B cell (primary cell): ENCODE measurements around the gene OSBP2. TPM values are rescaled to one million over a fixed set of nuclear protein-coding genes. Genes with fewer than 3 reads are reported as not detected.
"Not testable (repeated sequence)": the region's sequence is repeated elsewhere in the genome, so short reads cannot be mapped to it uniquely, and the experiment has no call there.

Experiments used
- ATAC-seq: fragments of 200-7000 bp; cut with Tn5 transposase; one replicate; pipeline ENCODE4 v1.10.0; 2021; ENCODE audit warnings: low read depth, mild to moderate bottlenecking, moderate number of reproducible peaks, moderate library complexity
- CTCF ChIA-PET: fragments of 350-600 bp; sonication (Branson Sonifier 250); formaldehyde crosslinking; loops from one replicate; lab custom pipeline; 2021; ENCODE audit warnings: antibody characterized with exemption, inconsistent platforms; lab: Charles Lee
- POLR2A ChIA-PET: fragments of 350-600 bp; sonication (Branson Sonifier 250); formaldehyde crosslinking; loops from one replicate; lab custom pipeline; 2021; ENCODE audit warnings: antibody characterized with exemption; lab: Charles Lee
- DNase-seq: peaks from one replicate; pipeline ENCODE4 v3.0.0; 2013
- H2AFZ ChIP-seq: 2 replicates; pipeline ENCODE4 v1.6.1; 2012; ENCODE audit warnings: mild to moderate bottlenecking, low read depth, low read length; ENCODE audit not compliant: insufficient read depth, poor library complexity, severe bottlenecking
- H3K27ac ChIP-seq, 2 donors: 1 replicate in 1 of 2; 2 replicates in 1 of 2; pipeline ENCODE4 v1.5.1; 2012 to 2013; ENCODE audit warnings: low read length in 2 of 2, mild to moderate bottlenecking in 2 of 2, moderate library complexity in 1 of 2
- H3K27me3 ChIP-seq, 4 experiments: fragments of 200-600 bp in 1 of 4; sonication (generic) in 1 of 4; replicated peaks in 1 of 4; 1 replicate in 2 of 4; 2 replicates in 2 of 4; pipeline versions ENCODE4 v1.6.1 to v1.7.0; 2013 to 2016; ENCODE audit warnings: low read length in 3 of 4, mild to moderate bottlenecking in 2 of 4, mixed read lengths in 1 of 4, moderate library complexity in 1 of 4; ENCODE audit not compliant: insufficient read depth in 4 of 4, control insufficient read depth in 3 of 4; ENCODE audit errors: control extremely low read depth in 1 of 4
- H3K36me3 ChIP-seq, 2 experiments: replicated peaks in 1 of 2; 1 replicate in 1 of 2; 2 replicates in 1 of 2; pipeline versions ENCODE4 v1.6.1 to v1.7.1; 2013; ENCODE audit warnings: low read length in 1 of 2; ENCODE audit not compliant: insufficient read depth in 2 of 2, control insufficient read depth in 1 of 2; ENCODE audit errors: control extremely low read depth in 1 of 2, extremely low read depth in 1 of 2
- H3K4me1 ChIP-seq, 2 donors: fragments of 200-600 bp in 1 of 2; sonication (generic) in 1 of 2; 1 replicate in 1 of 2; 2 replicates in 1 of 2; pipeline versions ENCODE4 v1.5.1 to v1.6.1; 2013 to 2017; ENCODE audit warnings: low read length in 2 of 2; ENCODE audit not compliant: control insufficient read depth in 2 of 2, insufficient read depth in 2 of 2
- H3K4me2 ChIP-seq: replicated peaks from 2 replicates; pipeline ENCODE3; 2012; ENCODE audit warnings: mild to moderate bottlenecking, low read depth, low read length; ENCODE audit not compliant: poor library complexity, severe bottlenecking
- H3K4me3 ChIP-seq, 5 experiments: fragments of 200-600 bp in 1 of 5; sonication (generic) in 1 of 5; 1 replicate in 3 of 5; 2 replicates in 2 of 5; pipeline versions ENCODE4 v1.5.1 to v1.7.0; 2011 to 2016; ENCODE audit warnings: low read length in 4 of 5, mild to moderate bottlenecking in 4 of 5, low read depth in 2 of 5, control low read depth in 1 of 5, moderate library complexity in 1 of 5; ENCODE audit not compliant: insufficient read depth in 1 of 5; ENCODE audit errors: control extremely low read depth in 1 of 5, extremely low read depth in 1 of 5
- H3K79me2 ChIP-seq: fragments of 200-600 bp; sonication (generic); one replicate; pipeline ENCODE4 v1.6.0; 2016; ENCODE audit warnings: low read length; ENCODE audit not compliant: control insufficient read depth, insufficient read depth
- H3K9ac ChIP-seq: fragments of 200-600 bp; sonication (generic); 2 replicates; pipeline ENCODE4 v1.6.1; 2017; ENCODE audit warnings: mild to moderate bottlenecking, low read length, moderate library complexity
- H3K9me3 ChIP-seq, 3 donors: one replicate each; pipeline versions ENCODE4 v1.6.1 to v1.7.1; 2013; ENCODE audit warnings: low read length in 2 of 3; ENCODE audit not compliant: control insufficient read depth in 2 of 3, insufficient read depth in 1 of 3; ENCODE audit errors: control extremely low read depth in 1 of 3
- H4K20me1 ChIP-seq: 2 replicates; pipeline ENCODE4 v1.6.0; 2012; ENCODE audit warnings: mild to moderate bottlenecking, low read length; ENCODE audit not compliant: insufficient read depth, control insufficient read depth, poor library complexity, severe bottlenecking
- H3K27ac Mint-ChIP-seq: one replicate; pipeline ENCODE4 v1.8.0; 2021; ENCODE audit warnings: mixed read lengths
- H3K27me3 Mint-ChIP-seq: one replicate; pipeline ENCODE4 v1.8.0; 2021; ENCODE audit warnings: mixed read lengths
- H3K4me1 Mint-ChIP-seq: one replicate; pipeline ENCODE4 v1.8.0; 2021; ENCODE audit warnings: mixed read lengths
- H3K4me3 Mint-ChIP-seq: one replicate; pipeline ENCODE4 v1.8.0; 2021; ENCODE audit warnings: mixed read lengths
- H3K9me3 Mint-ChIP-seq: one replicate; pipeline ENCODE4 v1.8.0; 2022; ENCODE audit warnings: mixed read lengths; ENCODE audit not compliant: insufficient read depth
- EZH2 ChIP-seq: IDR thresholded peaks from 2 replicates; pipeline ENCODE4 v1.6.1; 2012; ENCODE audit warnings: borderline replicate concordance, low read depth, mild to moderate bottlenecking, moderate library complexity, low read length; ENCODE audit not compliant: insufficient read depth, poor library complexity, severe bottlenecking
- WGBS: methylation state at CpG from one replicate; pipeline ENCODE4 v1.1.5; 2013; ENCODE audit warnings: missing lambda C conversion rate; ENCODE audit not compliant: insufficient coverage; 5-methylcytosine and 5-hydroxymethylcytosine counted together
- intact Hi-C: fragments of 100-400 bp; cut with micrococcal nuclease; formaldehyde crosslinking; loops from one replicate; pipeline ENCODE4 v1.10.0; 2022
- polyA plus RNA-seq: library from polyadenylated mRNA; depleted of rRNA; stranded (reverse); fragments of >200 nt; gene quantifications from 2 replicates; pipeline ENCODE4 v1.2.3, GENCODE V29; 2012
- total RNA-seq, 2 donors: library from RNA; stranded (reverse); fragments of 120-200 nt in 1 of 2; gene quantifications; 1 replicate in 1 of 2; 2 replicates in 1 of 2; pipeline versions ENCODE4 v1.2.3 to v1.2.4, GENCODE V29; 2013 to 2022
- TF ChIP-seq, protein P1 (sequence below): fragments of 200-600 bp; IDR thresholded peaks from one replicate; pipeline ENCODE4 v1.8.0; 2022; ENCODE audit warnings: antibody characterized with exemption, mild to moderate bottlenecking

The OSBP2 gene
- total and polyA plus RNA-seq, 2 donors (not counting 1 experiment from before 2014, with no cell fraction given) = 0.10 to 1.0 TPM

- H3K4me3 ChIP-seq, H3K27ac ChIP-seq, H3K4me2 ChIP-seq, DNase-seq, H3K27me3 ChIP-seq, H3K4me1 ChIP-seq, H3K27ac Mint-ChIP-seq, H3K79me2 ChIP-seq, POLR2A ChIA-PET, CTCF ChIA-PET, H3K9me3 Mint-ChIP-seq, H3K4me3 Mint-ChIP-seq, H4K20me1 ChIP-seq, H3K9me3 ChIP-seq, H3K9ac ChIP-seq, H3K36me3 ChIP-seq, H2AFZ ChIP-seq, H3K4me1 Mint-ChIP-seq, intact Hi-C loops, ATAC-seq: not testable (repeated sequence)
- WGBS = 63% methylated on average over 5 of the region's 5 CpGs
- H3K27me3 Mint-ChIP-seq = peaks cover 29% of the 10 kb centered on the region
Measured at GRCh38 chr22:30740511-30740910, 45.8 kb downstream of the OSBP2 start.

DNA sequence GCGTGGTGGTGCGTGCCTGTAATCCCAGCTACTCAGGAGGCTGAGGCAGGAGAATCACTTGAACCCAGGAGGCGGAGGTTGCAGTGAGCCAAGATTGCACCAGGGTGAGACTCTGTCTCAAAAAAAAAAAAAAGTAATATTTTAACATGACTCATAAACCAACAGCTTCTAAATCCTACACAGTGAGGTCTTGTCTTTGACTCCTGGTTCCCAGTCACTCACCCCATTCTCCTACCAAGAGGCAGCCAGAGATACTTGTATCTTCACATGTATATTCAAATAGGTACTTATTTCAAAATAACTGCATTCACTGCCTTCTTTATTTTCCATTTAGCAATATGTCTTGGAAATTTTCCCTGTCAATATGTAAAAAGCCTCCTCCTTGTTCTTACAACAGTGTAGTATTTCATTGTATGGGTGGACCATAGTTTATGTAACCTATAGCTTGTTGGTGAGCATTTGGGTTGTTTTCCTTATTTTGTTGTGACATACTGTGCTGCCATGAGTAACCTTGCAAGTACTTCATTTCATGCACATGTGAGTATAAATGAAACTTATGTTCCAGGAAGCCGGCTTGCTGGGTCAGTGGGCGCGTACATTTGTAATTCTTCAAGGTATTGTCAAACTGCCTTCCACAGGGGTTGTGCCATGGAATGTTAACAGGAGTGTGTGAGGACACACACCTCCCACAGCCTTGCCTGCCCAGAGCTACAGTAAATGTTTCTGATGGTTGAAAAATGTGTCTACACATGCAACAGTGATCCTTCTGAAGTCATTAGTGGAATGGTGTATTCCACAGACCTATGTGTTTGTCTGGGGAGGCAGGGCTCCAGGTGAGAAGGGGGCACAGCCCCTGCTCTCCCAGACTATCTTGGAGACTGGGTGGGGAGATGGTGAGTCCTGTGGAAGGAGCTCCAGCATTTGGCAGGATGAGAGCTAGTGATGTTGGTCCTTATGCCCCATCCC lies 47.9 kb downstream of the OSBP2 start:
- Mint-ChIP-seq H3K4me3 (no peak overlapping the region), H3K27me3 (peaks cover 25% of the 10 kb centered on the region), H3K4me1 (peaks cover 3% of the 10 kb centered on the region), H3K9me3 (no peaks in the 10 kb centered on the region), H3K27ac (no peak overlapping the region)
- Histone ChIP-seq H3K27ac (no peak overlapping the region), H3K4me3 (no peak overlapping the region), H3K4me1 (peaks cover 4 to 8% of the 10 kb centered on the region in 2 donors), H3K36me3 (no peaks in the 10 kb centered on the region), H3K4me2 (no peak overlapping the region), H3K9me3 (no peaks in the 10 kb centered on the region), H2AFZ (no peak overlapping the region), H3K79me2 (no peaks in the 10 kb centered on the region), H3K9ac (no peak overlapping the region), H4K20me1 (no peaks in the 10 kb centered on the region), H3K27me3 (peaks cover 0 to 5% (median 0%) of the 10 kb centered on the region in 4 experiments)
- 87% methylated on average over 4 of the region's 6 CpGs for WGBS
- CTCF ChIA-PET = no interaction called here
- ATAC-seq (no peak), DNase-seq (no peak)
- intact Hi-C loops = no loop called here
- POLR2A ChIA-PET = no interaction called here
- TF ChIP-seq EZH2 = no peak
- TF ChIP-seq, protein P1, sequence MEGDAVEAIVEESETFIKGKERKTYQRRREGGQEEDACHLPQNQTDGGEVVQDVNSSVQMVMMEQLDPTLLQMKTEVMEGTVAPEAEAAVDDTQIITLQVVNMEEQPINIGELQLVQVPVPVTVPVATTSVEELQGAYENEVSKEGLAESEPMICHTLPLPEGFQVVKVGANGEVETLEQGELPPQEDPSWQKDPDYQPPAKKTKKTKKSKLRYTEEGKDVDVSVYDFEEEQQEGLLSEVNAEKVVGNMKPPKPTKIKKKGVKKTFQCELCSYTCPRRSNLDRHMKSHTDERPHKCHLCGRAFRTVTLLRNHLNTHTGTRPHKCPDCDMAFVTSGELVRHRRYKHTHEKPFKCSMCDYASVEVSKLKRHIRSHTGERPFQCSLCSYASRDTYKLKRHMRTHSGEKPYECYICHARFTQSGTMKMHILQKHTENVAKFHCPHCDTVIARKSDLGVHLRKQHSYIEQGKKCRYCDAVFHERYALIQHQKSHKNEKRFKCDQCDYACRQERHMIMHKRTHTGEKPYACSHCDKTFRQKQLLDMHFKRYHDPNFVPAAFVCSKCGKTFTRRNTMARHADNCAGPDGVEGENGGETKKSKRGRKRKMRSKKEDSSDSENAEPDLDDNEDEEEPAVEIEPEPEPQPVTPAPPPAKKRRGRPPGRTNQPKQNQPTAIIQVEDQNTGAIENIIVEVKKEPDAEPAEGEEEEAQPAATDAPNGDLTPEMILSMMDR = no peak
